Glutamatergic neuron (in vitro differentiated cells): ENCODE results near the gene LRRC46. TPM values are rescaled to one million over a fixed set of nuclear protein-coding genes. Genes with fewer than 3 reads are reported as not detected.

Source experiments
- DNase-seq: peaks from one replicate; pipeline ENCODE4 v3.0.0; 2022
- H3K27ac Mint-ChIP-seq: one replicate; pipeline ENCODE4 v1.8.0; 2020; ENCODE audit warnings: mild to moderate bottlenecking, mixed read lengths, inconsistent platforms; ENCODE audit not compliant: unreplicated experiment
- H3K27me3 Mint-ChIP-seq: one replicate; pipeline ENCODE4 v1.8.0; 2020; ENCODE audit warnings: mild to moderate bottlenecking, moderate library complexity, mixed read lengths, inconsistent platforms; ENCODE audit not compliant: unreplicated experiment
- H3K36me3 Mint-ChIP-seq: one replicate; pipeline ENCODE4 v1.8.0; 2020; ENCODE audit warnings: mild to moderate bottlenecking, mixed read lengths, inconsistent platforms; ENCODE audit not compliant: unreplicated experiment
- H3K4me1 Mint-ChIP-seq: one replicate; pipeline ENCODE4 v1.8.0; 2020; ENCODE audit warnings: mild to moderate bottlenecking, low read depth, mixed read lengths, inconsistent platforms; ENCODE audit not compliant: unreplicated experiment
- H3K4me3 Mint-ChIP-seq: one replicate; pipeline ENCODE4 v1.8.0; 2020; ENCODE audit warnings: mild to moderate bottlenecking, mixed read lengths, inconsistent platforms; ENCODE audit not compliant: unreplicated experiment
- H3K9me3 Mint-ChIP-seq: one replicate; pipeline ENCODE4 v1.8.0; 2020; ENCODE audit warnings: mild to moderate bottlenecking, moderate library complexity, mixed read lengths, inconsistent platforms; ENCODE audit not compliant: unreplicated experiment
- CTCF ChIP-seq: fragments of 200-600 bp; sonication (generic); IDR thresholded peaks from one replicate; pipeline ENCODE4 v1.5.0; 2021; ENCODE audit not compliant: partially characterized antibody, unreplicated experiment
- total RNA-seq: library from RNA; stranded (reverse); fragmentation: NEBNext Ultra II Directional; extraction: Animal tissue kit (Norgen Biotek cat#: 25700); gene quantifications from one replicate; pipeline ENCODE4 v1.2.1, GENCODE V29; 2021; ENCODE audit not compliant: unreplicated experiment

Gene LRRC46
- total RNA-seq, 1 donor from 2014 or later = 1.3 TPM

- H3K9me3 Mint-ChIP-seq = no peaks in the 10 kb centered on the region
- DNase-seq = peak; percentile 97
- H3K4me3 Mint-ChIP-seq = peak within 1 kb of the TSS; percentile 89
- TF ChIP-seq CTCF = peak; percentile 92
- no peaks in the 10 kb centered on the region for H3K36me3 Mint-ChIP-seq
- H3K27me3 Mint-ChIP-seq = peaks cover 4% of the 10 kb centered on the region
- H3K27ac Mint-ChIP-seq = peak within 1 kb of the TSS; percentile 71
- peaks cover 7% of the 10 kb centered on the region for H3K4me1 Mint-ChIP-seq
Observed at GRCh38 chr17:47840742-47841487, 9.4 kb downstream of the LRRC46 start, which contains the start of gene SCRN2. Gene SCRN2 (minus strand): TSS chr17:47841273. CDS start chr17:47840843, 430 bp downstream.

- no peak for DNase-seq
- Mint-ChIP-seq H3K4me3 (peak overlapping the region; percentile 89), H3K4me1 (peaks cover 7% of the 10 kb centered on the region), H3K9me3 (no peaks in the 10 kb centered on the region), H3K27me3 (peaks cover 7% of the 10 kb centered on the region), H3K27ac (peak overlapping the region; percentile 71), H3K36me3 (no peaks in the 10 kb centered on the region)
- peak; percentile 52 for TF ChIP-seq CTCF
Observed at GRCh38 chr17:47841488-47842291, 10.2 kb downstream of the LRRC46 start.

- peaks cover 7% of the 10 kb centered on the region for H3K4me1 Mint-ChIP-seq
- no peaks in the 10 kb centered on the region for H3K9me3 Mint-ChIP-seq
- peaks cover 5% of the 10 kb centered on the region for H3K27me3 Mint-ChIP-seq
- no peak for DNase-seq
- H3K4me3 Mint-ChIP-seq = no peak overlapping the region
- H3K27ac Mint-ChIP-seq = no peak overlapping the region
- no peak for TF ChIP-seq CTCF
- H3K36me3 Mint-ChIP-seq = no peaks in the 10 kb centered on the region
Observed at GRCh38 chr17:47843391-47843730, 11.9 kb downstream of the LRRC46 start.

GRCh38 chr17:47844227-47844626, 12.8 kb downstream of the LRRC46 start:
- Mint-ChIP-seq H3K36me3 (no peaks in the 10 kb centered on the region), H3K27ac (no peak overlapping the region), H3K27me3 (peaks cover 9% of the 10 kb centered on the region), H3K4me1 (peaks cover 7% of the 10 kb centered on the region), H3K4me3 (no peak overlapping the region), H3K9me3 (no peaks in the 10 kb centered on the region)
- no peak for DNase-seq
- TF ChIP-seq CTCF = no peak
